ENCODE data around the gene BBIP1.

- TF ChIP-seq CTCF (IDR thresholded peaks at IDR 0.05), result no peak
- no peak for TF ChIP-seq POLR2A (IDR thresholded peaks at IDR 0.05)
Observed at GRCh38 chr10:110853921-110854605, 64.9 kb downstream of the BBIP1 start.
